K562 (cell line): ENCODE results near the gene TCF4. TPM values are rescaled to one million over a fixed set of nuclear protein-coding genes. Genes with fewer than 3 reads are reported as not detected.

Experiments used
- ATAC-seq: fragments of 200-7000 bp; cut with Tn5 transposase; 3 replicates; pipeline ENCODE4 v1.9.1; 2020; ENCODE audit warnings: moderate library complexity
- BruUV-seq: library from RNA; stranded (reverse); fragments of 400-500 nt; replicated peaks from 2 replicates; lab custom pipeline; 2021; lab: Mats Ljungman, UMichigan
- CTCF ChIA-PET: fragments of 300-600 bp; formaldehyde crosslinking; extraction: SDS; loops from one replicate; lab custom pipeline; 2021; ENCODE audit warnings: low intra/inter-chr PET ratio; lab: Yijun Ruan, JAX
- POLR2A ChIA-PET: fragments of 300-600, 350-650 bp; sonication (Branson Sonifier 250); formaldehyde crosslinking; extraction: SDS; loops from one replicate; lab custom pipeline; 2021; ENCODE audit warnings: antibody characterized with exemption, inconsistent platforms; lab: Yijun Ruan, JAX
- DNase-seq, 4 experiments: peaks; one replicate each; pipeline versions ENCODE4 v3.0.0 to v3.0.0-alpha.2; 2011 to 2018; ENCODE audit warnings: low spot score in 3 of 4, mixed read lengths in 3 of 4; ENCODE audit errors: extremely low read depth in 1 of 4
- FAIRE-seq: peaks from 2 replicates; lab custom pipeline; 2011; peaks lifted over from hg19 to GRCh38; lab: Jason Lieb, UNC
- H2AFZ ChIP-seq: 2 replicates; pipeline ENCODE4 v1.6.0; 2011; ENCODE audit warnings: low read depth, low read length, control low read depth, inconsistent platforms
- H3K27ac ChIP-seq: fragments of 200-600 bp; 3 replicates; pipeline ENCODE4 v1.8.0; 2011; ENCODE audit warnings: low read depth, mild to moderate bottlenecking, control low read depth, inconsistent platforms, low read length, moderate library complexity, mixed read lengths; ENCODE audit errors: extremely low read depth
- H3K27me3 ChIP-seq, 2 experiments: fragments of 300-600 bp in 1 of 2; 2 replicates in 1 of 2; 3 replicates in 1 of 2; pipeline versions ENCODE4 v1.6.0 to v1.8.0; 2011; ENCODE audit warnings: inconsistent platforms in 2 of 2, low read length in 2 of 2, mild to moderate bottlenecking in 1 of 2, mixed read lengths in 1 of 2, moderate library complexity in 1 of 2; ENCODE audit not compliant: control insufficient read depth in 2 of 2, insufficient read depth in 2 of 2
- H3K36me3 ChIP-seq: fragments of 300-600 bp; 3 replicates; pipeline ENCODE4 v1.8.0; 2011; ENCODE audit warnings: mild to moderate bottlenecking, low read length, inconsistent platforms; ENCODE audit not compliant: control insufficient read depth, insufficient read depth
- H3K4me1 ChIP-seq, 2 experiments: fragments of 200-600 bp in 1 of 2; replicated peaks in 1 of 2; 2 replicates in 1 of 2; 3 replicates in 1 of 2; pipeline versions ENCODE4 v1.5.1 to v1.8.0; 2011; ENCODE audit warnings: inconsistent platforms in 2 of 2, low read length in 2 of 2, mild to moderate bottlenecking in 1 of 2, mixed read lengths in 1 of 2, moderate library complexity in 1 of 2; ENCODE audit not compliant: control insufficient read depth in 2 of 2, insufficient read depth in 2 of 2
- H3K4me2 ChIP-seq: 2 replicates; pipeline ENCODE4 v1.6.1; 2011; ENCODE audit warnings: low read length, control low read depth, inconsistent platforms, mixed read lengths; ENCODE audit not compliant: insufficient read depth
- H3K4me3 ChIP-seq: fragments of 200-600 bp; sonication (generic), shearing (Covaris generic); 2 replicates; pipeline ENCODE4 v1.5.1; 2016; ENCODE audit warnings: control low read depth, inconsistent platforms
- H3K79me2 ChIP-seq: fragments of 200-600 bp; 3 replicates; pipeline ENCODE4 v1.8.0; 2011; ENCODE audit warnings: low read length, inconsistent platforms; ENCODE audit not compliant: control insufficient read depth, insufficient read depth
- H3K9ac ChIP-seq, 2 experiments: 2 replicates each; pipeline versions ENCODE4 v1.6.0 to v1.6.1; 2011; ENCODE audit warnings: low read depth in 2 of 2, low read length in 2 of 2, control low read depth in 1 of 2, inconsistent platforms in 1 of 2, mild to moderate bottlenecking in 1 of 2, mixed read lengths in 1 of 2; ENCODE audit not compliant: insufficient read depth in 1 of 2
- H3K9me1 ChIP-seq: one replicate; pipeline ENCODE4 v1.6.0; 2011; ENCODE audit warnings: inconsistent platforms, mild to moderate bottlenecking, low read length, moderate library complexity; ENCODE audit not compliant: control insufficient read depth, insufficient read depth
- H3K9me3 ChIP-seq: replicated peaks from 2 replicates; pipeline ENCODE4 v1.5.1; 2011; ENCODE audit warnings: low read depth, low read length, inconsistent platforms; ENCODE audit not compliant: control insufficient read depth, insufficient read depth
- H4K20me1 ChIP-seq: replicated peaks from 2 replicates; pipeline ENCODE4 v1.6.1; 2011; ENCODE audit warnings: low read length, inconsistent platforms, mixed read lengths; ENCODE audit not compliant: control insufficient read depth, insufficient read depth
- ATF6 ChIP-seq: sonication (generic); formaldehyde crosslinking; IDR thresholded peaks from 2 replicates; pipeline ENCODE4 v1.4.0; 2020; ENCODE audit warnings: mild to moderate bottlenecking, missing genetic modification reagents
- NCOA4 ChIP-seq: fragments of 450-650 bp; IDR thresholded peaks from 2 replicates; pipeline ENCODE4 v1.6.1; 2018; ENCODE audit warnings: mild to moderate bottlenecking; ENCODE audit not compliant: partially characterized antibody
- NEUROD1 ChIP-seq: fragments of 150-350 bp; IDR thresholded peaks from 2 replicates; pipeline ENCODE4 v1.6.1; 2014; ENCODE audit warnings: borderline replicate concordance, low read length, low read depth; ENCODE audit not compliant: partially characterized antibody
- STAT5A ChIP-seq: IDR thresholded peaks from 2 replicates; pipeline ENCODE4 v1.6.1; 2012; ENCODE audit warnings: low read length, inconsistent platforms, borderline replicate concordance
- TEAD2 ChIP-seq: fragments of 450-650 bp; IDR thresholded peaks from 2 replicates; pipeline ENCODE4 v1.6.1; 2016; ENCODE audit warnings: missing genetic modification characterization, control low read depth, missing compliant biosample characterization
- WGBS: fragments of 100-300 bp; shearing (Covaris generic); methylation state at CpG from one replicate; pipeline ENCODE4 v1.1.6; 2016; ENCODE audit warnings: low coverage, mixed read lengths; ENCODE audit not compliant: insufficient coverage; ENCODE audit errors: missing lambda C conversion rate; 5-methylcytosine and 5-hydroxymethylcytosine counted together
- in situ Hi-C: fragments of 300-500 bp; cut with MboI; formaldehyde crosslinking; loops from 4 replicates; pipeline ENCODE4 v1.15.0; 2018; ENCODE audit warnings: inconsistent platforms, mixed read lengths
- intact Hi-C: fragments of 100-400 bp; cut with micrococcal nuclease; formaldehyde crosslinking; loops from 2 replicates; pipeline ENCODE4 v1.14.2; 2022
- polyA plus RNA-seq, 8 experiments: library from polyadenylated mRNA; depleted of rRNA in 4 of 8; stranded (reverse) in 5 of 8; unstranded in 3 of 8; fragments of >200 nt; fragmentation: Nextera tagmentation in 2 of 8; fragmentation: Illumina TruSeq in 1 of 8; extraction: Ambion mirVana in 2 of 8; extraction: Trizol in 1 of 8; gene quantifications; 2 replicates each; pipeline versions ENCODE4 v1.2.1 to v1.2.3, GENCODE V29; 2011 to 2014; ENCODE audit warnings: inconsistent platforms in 1 of 8, missing spikeins in 1 of 8
- total RNA-seq, 7 experiments: library from RNA; depleted of rRNA in 6 of 7; stranded (reverse); fragments of >200 nt in 6 of 7; fragmentation: Illumina TruSeq in 2 of 7; extraction: Trizol in 2 of 7; gene quantifications; 2 replicates each; pipeline versions ENCODE4 v1.2.1 to v1.2.3, GENCODE V29; 2011 to 2021; ENCODE audit warnings: low replicate concordance in 1 of 7

The TCF4 gene
- total and polyA plus RNA-seq, 9 of the 15 experiments (the other 6 are each of a cell fraction or from before 2014, with no cell fraction given) = 4.8 to 24.7 (median 15.2) TPM

GRCh38 chr18:55501579-55501978 lies 86.4 kb downstream of the TCF4 start:
- H3K9me3 ChIP-seq = no peaks in the 10 kb centered on the region
- H4K20me1 ChIP-seq = no peaks in the 10 kb centered on the region; the same call in 1 of the 2 replicates
- intact Hi-C loops = no loop called here
- H3K79me2 ChIP-seq = no peaks in the 10 kb centered on the region
- H3K4me1 ChIP-seq = no peaks in the 10 kb centered on the region; a peak in 1 of 5 replicates
- no peak for DNase-seq
- WGBS = no CpG with 5 or more reads among the region's 3 CpGs
- H3K4me2 ChIP-seq = no peak overlapping the region
- H3K9me1 ChIP-seq = no peaks in the 10 kb centered on the region
- no peak overlapping the region for H3K27ac ChIP-seq
- no peak overlapping the region for H3K4me3 ChIP-seq
- no peaks in the 10 kb centered on the region for H3K27me3 ChIP-seq
- CTCF ChIA-PET = no interaction called here
- ATAC-seq = no peak
- no peak overlapping the region for H2AFZ ChIP-seq
- H3K36me3 ChIP-seq = no peaks in the 10 kb centered on the region
- TF ChIP-seq STAT5A (no peak), NEUROD1 (no peak), NCOA4 (no peak), TEAD2 (tag) (no peak), ATF6 (no peak)
- BruUV-seq = no TSS peak
- in situ Hi-C loops = no loop called here
- no peak overlapping the region for H3K9ac ChIP-seq
- FAIRE-seq = no peak
- POLR2A ChIA-PET = no interaction called here
